GM23338 (cell line): ENCODE results near the gene OST4. TPM values are rescaled to one million over a fixed set of nuclear protein-coding genes. Genes with fewer than 3 reads are reported as not detected.

Experiments
- ATAC-seq: fragments of 200-7000 bp; cut with Tn5 transposase; 3 replicates; pipeline ENCODE4 v1.9.1; 2020
- DNase-seq: peaks from one replicate; pipeline ENCODE4 v3.0.0-alpha.2; 2015; ENCODE audit warnings: low spot score
- H2AFZ ChIP-seq: fragments of 200-600 bp; sonication (generic); 2 replicates; pipeline ENCODE4 v1.8.0; 2016; ENCODE audit warnings: antibody characterized with exemption, mild to moderate bottlenecking, moderate library complexity
- H3F3A ChIP-seq: fragments of 200-600 bp; sonication (generic); replicated peaks from 2 replicates; pipeline ENCODE4 v1.8.0; 2017; ENCODE audit warnings: antibody characterized with exemption, mixed run types, low read depth
- H3K27ac ChIP-seq: fragments of 200-600 bp; sonication (generic); 2 replicates; pipeline ENCODE4 v1.6.1; 2016; ENCODE audit warnings: low read depth
- H3K27me3 ChIP-seq: fragments of 200-600 bp; sonication (generic); 2 replicates; pipeline ENCODE4 v1.8.0; 2016; ENCODE audit warnings: mild to moderate bottlenecking, mixed run types, moderate library complexity; ENCODE audit not compliant: insufficient read depth
- H3K36me3 ChIP-seq: fragments of 200-600 bp; sonication (generic); 2 replicates; pipeline ENCODE4 v1.8.0; 2016; ENCODE audit warnings: mild to moderate bottlenecking; ENCODE audit not compliant: insufficient read depth
- H3K4me1 ChIP-seq: fragments of 200-600 bp; sonication (generic); 2 replicates; pipeline ENCODE4 v1.8.0; 2016; ENCODE audit warnings: mild to moderate bottlenecking, moderate library complexity; ENCODE audit not compliant: insufficient read depth
- H3K4me2 ChIP-seq: fragments of 200-600 bp; sonication (generic); 2 replicates; pipeline ENCODE4 v1.7.1; 2017; ENCODE audit warnings: mixed run types
- H3K4me3 ChIP-seq: fragments of 200-600 bp; sonication (generic); 2 replicates; pipeline ENCODE4 v1.6.1; 2016; ENCODE audit warnings: mixed run types
- H3K79me2 ChIP-seq: fragments of 200-600 bp; sonication (generic); replicated peaks from 2 replicates; pipeline ENCODE4 v1.8.0; 2017; ENCODE audit warnings: mild to moderate bottlenecking; ENCODE audit not compliant: insufficient read depth
- H3K9me2 ChIP-seq: fragments of 200-600 bp; sonication (generic); 2 replicates; pipeline ENCODE4 v1.8.0; 2017; ENCODE audit not compliant: insufficient read depth
- H4K20me1 ChIP-seq: fragments of 200-600 bp; sonication (generic); replicated peaks from 2 replicates; pipeline ENCODE4 v1.8.0; 2017; ENCODE audit warnings: mild to moderate bottlenecking; ENCODE audit not compliant: insufficient read depth
- H3K27ac Mint-ChIP-seq: 2 replicates; pipeline ENCODE4 v1.8.0; 2020; ENCODE audit warnings: inconsistent platforms, mild to moderate bottlenecking, moderate library complexity, mixed read lengths
- H3K27me3 Mint-ChIP-seq: 3 replicates; pipeline ENCODE4 v1.8.0; 2022; ENCODE audit warnings: low read depth, mild to moderate bottlenecking, moderate library complexity, mixed read lengths, inconsistent platforms; ENCODE audit not compliant: insufficient read depth, poor library complexity
- H3K36me3 Mint-ChIP-seq: 3 replicates; pipeline ENCODE4 v1.8.0; 2021; ENCODE audit warnings: low read depth, mild to moderate bottlenecking, inconsistent platforms, moderate library complexity, mixed read lengths
- H3K4me1 Mint-ChIP-seq: 3 replicates; pipeline ENCODE4 v1.8.0; 2020; ENCODE audit warnings: mild to moderate bottlenecking, inconsistent platforms, mixed read lengths
- H3K4me3 Mint-ChIP-seq: 3 replicates; pipeline ENCODE4 v1.8.0; 2021; ENCODE audit warnings: moderate library complexity, mild to moderate bottlenecking, inconsistent platforms, mixed read lengths
- H3K9me3 Mint-ChIP-seq: 3 replicates; pipeline ENCODE4 v1.8.0; 2020; ENCODE audit warnings: moderate library complexity, mild to moderate bottlenecking, inconsistent platforms, mixed read lengths
- CREB1 ChIP-seq: fragments of 250-450 bp; sonication (Bioruptor Pico); IDR thresholded peaks from 2 replicates; pipeline ENCODE4 v1.5.0; 2020; ENCODE audit warnings: low read depth, mild to moderate bottlenecking, moderate library complexity
- ETS1 ChIP-seq: IDR thresholded peaks from 2 replicates; pipeline ENCODE4 v1.6.1; 2016; ENCODE audit warnings: antibody characterized with exemption
- EZH2 ChIP-seq: fragments of 200-600 bp; sonication (generic); IDR thresholded peaks from one replicate; pipeline ENCODE4 v1.8.0; 2017; ENCODE audit warnings: antibody characterized with exemption, mild to moderate bottlenecking, low read depth; ENCODE audit not compliant: unreplicated experiment
- EZH2phosphoT487 ChIP-seq: fragments of 200-600 bp; sonication (generic); IDR thresholded peaks from one replicate; pipeline ENCODE4 v1.8.1; 2018; ENCODE audit warnings: antibody characterized with exemption; ENCODE audit not compliant: unreplicated experiment
- JUNB ChIP-seq: IDR thresholded peaks from one replicate; pipeline ENCODE4 v1.6.1; 2016; ENCODE audit warnings: antibody characterized with exemption; ENCODE audit not compliant: unreplicated experiment
- NANOG ChIP-seq: IDR thresholded peaks from 2 replicates; pipeline ENCODE4 v1.6.1; 2016; ENCODE audit warnings: antibody characterized with exemption, borderline replicate concordance
- POLR2AphosphoS5 ChIP-seq: IDR thresholded peaks from 2 replicates; pipeline ENCODE4 v1.6.1; 2016; ENCODE audit warnings: antibody characterized with exemption, low read depth
- STAT1 ChIP-seq: IDR thresholded peaks from one replicate; pipeline ENCODE4 v1.6.1; 2016; ENCODE audit warnings: antibody characterized with exemption; ENCODE audit not compliant: unreplicated experiment
- ZNF114 ChIP-seq: fragments of 250-450 bp; sonication (Bioruptor Pico); IDR thresholded peaks from 2 replicates; pipeline ENCODE4 v1.5.0; 2020; ENCODE audit warnings: mild to moderate bottlenecking, moderate library complexity
- ZNF331 ChIP-seq: fragments of 250-450 bp; sonication (Bioruptor Pico); IDR thresholded peaks from 2 replicates; pipeline ENCODE4 v1.5.0; 2020; ENCODE audit warnings: low read depth, mild to moderate bottlenecking, moderate library complexity
- ZNF462 ChIP-seq: fragments of 250-450 bp; sonication (Bioruptor Pico); IDR thresholded peaks from 2 replicates; pipeline ENCODE4 v1.5.0; 2020; ENCODE audit warnings: mild to moderate bottlenecking, moderate library complexity
- polyA plus RNA-seq: library from polyadenylated mRNA; unstranded; fragments of >200 nt; fragmentation: Nextera tagmentation; extraction: Ambion mirVana; gene quantifications from 2 replicates; pipeline ENCODE4 v1.2.1, GENCODE V29; 2016
- total RNA-seq: library from RNA; depleted of rRNA; stranded (reverse); fragments of >200 nt; shearing (Covaris generic); gene quantifications from 2 replicates; pipeline ENCODE4 v1.2.3, GENCODE V29; 2014
- TF ChIP-seq, protein P1 (sequence below): IDR thresholded peaks from one replicate; pipeline ENCODE4 v1.6.1; 2018; ENCODE audit warnings: antibody characterized with exemption; ENCODE audit not compliant: unreplicated experiment
- TF ChIP-seq, protein P2 (sequence below), 2 experiments: fragments of 200-600 bp in 1 of 2; sonication (generic) in 1 of 2; conservative IDR thresholded peaks; 2 replicates each; pipeline versions ENCODE4 v1.5.1 to v1.6.1; 2016 to 2017; ENCODE audit warnings: antibody characterized with exemption in 2 of 2, low read depth in 2 of 2, mild to moderate bottlenecking in 2 of 2, moderate library complexity in 1 of 2

The OST4 gene
- total and polyA plus RNA-seq, 2 experiments from 2014 or later = 226 to 568 TPM

GRCh38 chr2:27094353-27094984 is 23.0 kb upstream of the OST4 start:
- Histone ChIP-seq H3K4me2 (no peak overlapping the region), H3K27me3 (no peaks in the 10 kb centered on the region), H3K79me2 (no peaks in the 10 kb centered on the region), H4K20me1 (no peaks in the 10 kb centered on the region; the same call in 1 of the 2 replicates), H3K4me1 (peaks cover 4% of the 10 kb centered on the region; the same call in 1 of the 2 replicates), H3K36me3 (no peaks in the 10 kb centered on the region), H3F3A (no peaks in the 10 kb centered on the region), H3K9me2 (no peaks in the 10 kb centered on the region), H3K4me3 (no peak overlapping the region), H3K27ac (no peak overlapping the region), H2AFZ (no peak overlapping the region)
- no peak for TF ChIP-seq EZH2
- TF ChIP-seq POLR2AphosphoS5 = no peak
- TF ChIP-seq JUNB = no peak
- TF ChIP-seq, protein P1, sequence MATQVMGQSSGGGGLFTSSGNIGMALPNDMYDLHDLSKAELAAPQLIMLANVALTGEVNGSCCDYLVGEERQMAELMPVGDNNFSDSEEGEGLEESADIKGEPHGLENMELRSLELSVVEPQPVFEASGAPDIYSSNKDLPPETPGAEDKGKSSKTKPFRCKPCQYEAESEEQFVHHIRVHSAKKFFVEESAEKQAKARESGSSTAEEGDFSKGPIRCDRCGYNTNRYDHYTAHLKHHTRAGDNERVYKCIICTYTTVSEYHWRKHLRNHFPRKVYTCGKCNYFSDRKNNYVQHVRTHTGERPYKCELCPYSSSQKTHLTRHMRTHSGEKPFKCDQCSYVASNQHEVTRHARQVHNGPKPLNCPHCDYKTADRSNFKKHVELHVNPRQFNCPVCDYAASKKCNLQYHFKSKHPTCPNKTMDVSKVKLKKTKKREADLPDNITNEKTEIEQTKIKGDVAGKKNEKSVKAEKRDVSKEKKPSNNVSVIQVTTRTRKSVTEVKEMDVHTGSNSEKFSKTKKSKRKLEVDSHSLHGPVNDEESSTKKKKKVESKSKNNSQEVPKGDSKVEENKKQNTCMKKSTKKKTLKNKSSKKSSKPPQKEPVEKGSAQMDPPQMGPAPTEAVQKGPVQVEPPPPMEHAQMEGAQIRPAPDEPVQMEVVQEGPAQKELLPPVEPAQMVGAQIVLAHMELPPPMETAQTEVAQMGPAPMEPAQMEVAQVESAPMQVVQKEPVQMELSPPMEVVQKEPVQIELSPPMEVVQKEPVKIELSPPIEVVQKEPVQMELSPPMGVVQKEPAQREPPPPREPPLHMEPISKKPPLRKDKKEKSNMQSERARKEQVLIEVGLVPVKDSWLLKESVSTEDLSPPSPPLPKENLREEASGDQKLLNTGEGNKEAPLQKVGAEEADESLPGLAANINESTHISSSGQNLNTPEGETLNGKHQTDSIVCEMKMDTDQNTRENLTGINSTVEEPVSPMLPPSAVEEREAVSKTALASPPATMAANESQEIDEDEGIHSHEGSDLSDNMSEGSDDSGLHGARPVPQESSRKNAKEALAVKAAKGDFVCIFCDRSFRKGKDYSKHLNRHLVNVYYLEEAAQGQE = no peak
- TF ChIP-seq, protein P2, sequence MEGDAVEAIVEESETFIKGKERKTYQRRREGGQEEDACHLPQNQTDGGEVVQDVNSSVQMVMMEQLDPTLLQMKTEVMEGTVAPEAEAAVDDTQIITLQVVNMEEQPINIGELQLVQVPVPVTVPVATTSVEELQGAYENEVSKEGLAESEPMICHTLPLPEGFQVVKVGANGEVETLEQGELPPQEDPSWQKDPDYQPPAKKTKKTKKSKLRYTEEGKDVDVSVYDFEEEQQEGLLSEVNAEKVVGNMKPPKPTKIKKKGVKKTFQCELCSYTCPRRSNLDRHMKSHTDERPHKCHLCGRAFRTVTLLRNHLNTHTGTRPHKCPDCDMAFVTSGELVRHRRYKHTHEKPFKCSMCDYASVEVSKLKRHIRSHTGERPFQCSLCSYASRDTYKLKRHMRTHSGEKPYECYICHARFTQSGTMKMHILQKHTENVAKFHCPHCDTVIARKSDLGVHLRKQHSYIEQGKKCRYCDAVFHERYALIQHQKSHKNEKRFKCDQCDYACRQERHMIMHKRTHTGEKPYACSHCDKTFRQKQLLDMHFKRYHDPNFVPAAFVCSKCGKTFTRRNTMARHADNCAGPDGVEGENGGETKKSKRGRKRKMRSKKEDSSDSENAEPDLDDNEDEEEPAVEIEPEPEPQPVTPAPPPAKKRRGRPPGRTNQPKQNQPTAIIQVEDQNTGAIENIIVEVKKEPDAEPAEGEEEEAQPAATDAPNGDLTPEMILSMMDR (conservative IDR thresholded peaks at IDR 0.05; ENCODE audit: low read depth in 2 of 2) = no peak
- no peak for TF ChIP-seq ZNF114 (CRISPR knock-in tag)
- TF ChIP-seq NANOG = no peak
- TF ChIP-seq EZH2phosphoT487 = no peak
- TF ChIP-seq STAT1 = no peak
- no peak for TF ChIP-seq CREB1 (CRISPR knock-in tag)
- no peak for TF ChIP-seq ZNF462 (CRISPR knock-in tag)
- no peak for TF ChIP-seq ZNF331 (CRISPR knock-in tag)
- TF ChIP-seq ETS1 = no peak
- ATAC-seq (no peak), DNase-seq (no peak)
- Mint-ChIP-seq H3K4me3 (no peak overlapping the region), H3K9me3 (no peaks in the 10 kb centered on the region; the same call in 2 of the 3 replicates), H3K36me3 (no peaks in the 10 kb centered on the region; the same call in 2 of the 3 replicates), H3K4me1 (peaks cover 9% of the 10 kb centered on the region), H3K27ac (no peak overlapping the region), H3K27me3 (peaks cover 19% of the 10 kb centered on the region)
